Liver (tissue), 9 donors: Measurements from ENCODE around the gene SLC39A1. TPM values are rescaled to one million over a fixed set of nuclear protein-coding genes. Genes with fewer than 3 reads are reported as not detected.

ENCODE experiments used
- DNase-seq: peaks from one replicate; pipeline ENCODE4 v3.0.0-alpha.2; 2017; ENCODE audit warnings: low spot score
- H3K27ac ChIP-seq, 2 donors: one replicate each; pipeline ENCODE4 v1.7.0; 2013; ENCODE audit warnings: inconsistent platforms in 2 of 2, low read length in 2 of 2, control low read depth in 1 of 2, low read depth in 1 of 2, mild to moderate bottlenecking in 1 of 2
- H3K27me3 ChIP-seq, 4 donors: one replicate each; pipeline versions ENCODE4 v1.6.1 to v1.7.0; 2013; ENCODE audit warnings: low read length in 3 of 4, inconsistent platforms in 1 of 4, mild to moderate bottlenecking in 1 of 4, moderate library complexity in 1 of 4; ENCODE audit not compliant: control insufficient read depth in 4 of 4, insufficient read depth in 4 of 4
- H3K36me3 ChIP-seq, 4 donors: one replicate each; pipeline versions ENCODE4 v1.6.1 to v1.7.0; 2013; ENCODE audit warnings: low read length in 3 of 4, mild to moderate bottlenecking in 3 of 4, low read depth in 1 of 4, moderate library complexity in 1 of 4; ENCODE audit not compliant: control insufficient read depth in 4 of 4, insufficient read depth in 3 of 4
- H3K4me1 ChIP-seq, 4 donors: one replicate each; pipeline versions ENCODE4 v1.6.1 to v1.7.0; 2013; ENCODE audit warnings: low read length in 3 of 4, mild to moderate bottlenecking in 3 of 4, moderate library complexity in 1 of 4; ENCODE audit not compliant: control insufficient read depth in 4 of 4, insufficient read depth in 4 of 4
- H3K4me3 ChIP-seq, 3 donors: one replicate each; pipeline versions ENCODE4 v1.6.1 to v1.7.0; 2013; ENCODE audit warnings: low read length in 3 of 3, control low read depth in 1 of 3, low read depth in 1 of 3, mild to moderate bottlenecking in 1 of 3
- H3K9ac ChIP-seq, 2 donors: one replicate each; pipeline ENCODE4 v1.7.0; 2013; ENCODE audit warnings: low read length in 2 of 2, mild to moderate bottlenecking in 2 of 2, moderate library complexity in 2 of 2, control low read depth in 1 of 2, low read depth in 1 of 2
- H3K9me3 ChIP-seq, 4 donors: one replicate each; pipeline versions ENCODE4 v1.6.1 to v1.7.0; 2013; ENCODE audit warnings: low read length in 3 of 4; ENCODE audit not compliant: control insufficient read depth in 4 of 4
- CTCF ChIP-seq: fragments of 150-350 bp; IDR thresholded peaks from 2 replicates; pipeline ENCODE4 v1.5.1; 2017; ENCODE audit warnings: improper control_type of control experiment, low read depth, low read length; ENCODE audit not compliant: missing input control
- EGR1 ChIP-seq, 2 donors: IDR thresholded peaks; 2 replicates each; pipeline ENCODE4 v1.6.1; 2016 to 2018; ENCODE audit warnings: antibody characterized with exemption in 2 of 2, low read depth in 2 of 2
- FOXA1 ChIP-seq: IDR thresholded peaks from 2 replicates; pipeline ENCODE4 v1.6.1; 2016; ENCODE audit warnings: antibody characterized with exemption
- FOXA2 ChIP-seq: IDR thresholded peaks from 2 replicates; pipeline ENCODE4 v1.6.1; 2016; ENCODE audit warnings: antibody characterized with exemption
- GABPA ChIP-seq, 2 donors: IDR thresholded peaks in 1 of 2; conservative IDR thresholded peaks in 1 of 2; 2 replicates each; pipeline ENCODE4 v1.6.1; 2016; ENCODE audit warnings: antibody characterized with exemption in 2 of 2, mild to moderate bottlenecking in 1 of 2, moderate library complexity in 1 of 2
- HNF4G ChIP-seq: IDR thresholded peaks from 2 replicates; pipeline ENCODE4 v1.6.1; 2016; ENCODE audit warnings: antibody characterized with exemption
- JUND ChIP-seq, 2 donors: IDR thresholded peaks; 2 replicates each; pipeline ENCODE4 v1.6.1; 2016; ENCODE audit warnings: antibody characterized with exemption in 2 of 2
- NR2F2 ChIP-seq: IDR thresholded peaks from 2 replicates; pipeline ENCODE4 v1.6.1; 2016; ENCODE audit warnings: antibody characterized with exemption
- RXRA ChIP-seq, 2 donors: IDR thresholded peaks; 2 replicates each; pipeline ENCODE4 v1.6.1; 2017 to 2018; ENCODE audit warnings: antibody characterized with exemption in 2 of 2, mild to moderate bottlenecking in 1 of 2
- TAF1 ChIP-seq: conservative IDR thresholded peaks from 2 replicates; pipeline ENCODE4 v1.6.1; 2016; ENCODE audit warnings: antibody characterized with exemption, mild to moderate bottlenecking
- YY1 ChIP-seq: IDR thresholded peaks from 2 replicates; pipeline ENCODE4 v1.6.1; 2016; ENCODE audit warnings: antibody characterized with exemption, mild to moderate bottlenecking
- WGBS: extraction: QIAGEN DNeasy Blood & Tissue Kit; methylation state at CpG from one replicate; pipeline ENCODE4 v1.1.7; 2013; 5-methylcytosine and 5-hydroxymethylcytosine counted together
- polyA plus RNA-seq, 2 donors: library from polyadenylated mRNA; stranded (reverse) in 1 of 2; unstranded in 1 of 2; fragments of 200-250 nt in 1 of 2; fragments of >200 nt in 1 of 2; fragmentation: Nextera tagmentation in 1 of 2; extraction: Ambion mirVana in 1 of 2; gene quantifications; one replicate each; pipeline versions ENCODE4 v1.2.1 to v1.2.3, GENCODE V29; 2013 to 2015
- total RNA-seq, 2 donors: library from RNA; depleted of rRNA; stranded (reverse); fragments of >200 nt; gene quantifications; one replicate each; pipeline ENCODE4 v1.2.3, GENCODE V29; 2014
- TF ChIP-seq, protein P1 (sequence below): IDR thresholded peaks from 2 replicates; pipeline ENCODE4 v1.6.1; 2016; ENCODE audit warnings: antibody characterized with exemption
- TF ChIP-seq, protein P2 (sequence below): IDR thresholded peaks from 2 replicates; pipeline ENCODE4 v1.6.1; 2016; ENCODE audit warnings: antibody characterized with exemption
- donor health status: healthy.
- donor health status: healthy.
- donor health status: healthy.
- donor health status: healthy.
- donor health status: healthy.

SLC39A1 gene
- total and polyA plus RNA-seq, 4 donors, result 38.8 to 70.3 (median 54.6) TPM

GRCh38 chr1:153941826-153942725 is 21.3 kb downstream of the SLC39A1 start:
- no peaks in the 10 kb centered on the region for H3K9me3 ChIP-seq
- H3K27ac ChIP-seq, result no peak overlapping the region
- TF ChIP-seq YY1 (no peak), CTCF (no peak), FOXA1 (no peak), FOXA2 (no peak), NR2F2 (no peak)
- no peaks in the 10 kb centered on the region for H3K27me3 ChIP-seq
- WGBS, result 97% methylated on average over 34 of the region's 34 CpGs
- DNase-seq, result no peak
- no peak overlapping the region for H3K9ac ChIP-seq
- no peak overlapping the region for H3K4me3 ChIP-seq
- peaks cover 2 to 39% (median 19%) of the 10 kb centered on the region in 4 donors for H3K36me3 ChIP-seq
- H3K4me1 ChIP-seq, result peaks cover 14 to 35% (median 21%) of the 10 kb centered on the region in 4 donors

GRCh38 chr1:153940756-153941155 is 22.6 kb downstream of the SLC39A1 start:
- Histone ChIP-seq H3K36me3 (peaks cover 7 to 52% (median 31%) of the 10 kb centered on the region in 4 donors), H3K9me3 (no peaks in the 10 kb centered on the region), H3K9ac (no peak overlapping the region), H3K4me3 (no peak overlapping the region), H3K27ac (no peak overlapping the region), H3K4me1 (peaks cover 10 to 30% (median 16%) of the 10 kb centered on the region in 4 donors), H3K27me3 (no peaks in the 10 kb centered on the region)
- 97% methylated on average over 8 of the region's 8 CpGs for WGBS
- no peak for DNase-seq
- no peak for TF ChIP-seq GABPA (IDR thresholded peaks at IDR 0.05 in 1 of 2, conservative IDR thresholded peaks at IDR 0.05 in 1 of 2)
- TF ChIP-seq, protein P1, sequence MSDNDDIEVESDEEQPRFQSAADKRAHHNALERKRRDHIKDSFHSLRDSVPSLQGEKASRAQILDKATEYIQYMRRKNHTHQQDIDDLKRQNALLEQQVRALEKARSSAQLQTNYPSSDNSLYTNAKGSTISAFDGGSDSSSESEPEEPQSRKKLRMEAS, result no peak
- TF ChIP-seq CTCF, result no peak
- TF ChIP-seq FOXA1, result no peak
- TF ChIP-seq, protein P2, sequence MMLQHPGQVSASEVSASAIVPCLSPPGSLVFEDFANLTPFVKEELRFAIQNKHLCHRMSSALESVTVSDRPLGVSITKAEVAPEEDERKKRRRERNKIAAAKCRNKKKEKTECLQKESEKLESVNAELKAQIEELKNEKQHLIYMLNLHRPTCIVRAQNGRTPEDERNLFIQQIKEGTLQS, result no peak
- no peak for TF ChIP-seq TAF1
- no peak for TF ChIP-seq FOXA2
- TF ChIP-seq HNF4G, result no peak
- no peak for TF ChIP-seq RXRA (IDR thresholded peaks at IDR 0.05)
- no peak for TF ChIP-seq JUND (IDR thresholded peaks at IDR 0.05)
- TF ChIP-seq EGR1 (IDR thresholded peaks at IDR 0.05; ENCODE audit: low read depth in 2 of 2), result no peak
